Inflammatory macrophage (primary cell): Measurements from ENCODE around the gene PRKCE.
A peak's percentile ranks its signal among the peaks of the same experiment; 100 is the strongest.

Experiments used
- DNase-seq, 2 donors: peaks; one replicate each; pipeline ENCODE4 v3.0.0-alpha.2; 2020 to 2022

Gene PRKCE

GRCh38 chr2:45918463-45919159 lies 267.1 kb downstream of the PRKCE start:
- DNase-seq: no peak

GRCh38 chr2:45919160-45919650 lies 267.7 kb downstream of the PRKCE start:
- DNase-seq: peak; percentile 32 to 49

GRCh38 chr2:45919711-45920111 lies 268.2 kb downstream of the PRKCE start:
- DNase-seq: no peak

- DNase-seq: no peak
Measured at GRCh38 chr2:45921921-45922320, 270.4 kb downstream of the PRKCE start.

- DNase-seq: no peak
Measured at GRCh38 chr2:45922577-45922988, 271.1 kb downstream of the PRKCE start.

- no peak for DNase-seq
Measured at GRCh38 chr2:45923701-45924100, 272.2 kb downstream of the PRKCE start.

- DNase-seq: peak; percentile 47 to 51
Measured at GRCh38 chr2:45925026-45925425, 273.6 kb downstream of the PRKCE start.

- no peak for DNase-seq
Measured at GRCh38 chr2:45925636-45926366, 274.3 kb downstream of the PRKCE start.

GRCh38 chr2:45928946-45929345 lies 277.5 kb downstream of the PRKCE start:
- DNase-seq: no peak

GRCh38 chr2:45929674-45930395 lies 278.4 kb downstream of the PRKCE start:
- DNase-seq: peak; percentile 89 to 92

GRCh38 chr2:45930396-45930792 lies 278.9 kb downstream of the PRKCE start:
- DNase-seq: peak; percentile 66 to 84

- DNase-seq: no peak
Measured at GRCh38 chr2:45932278-45932975, 281.0 kb downstream of the PRKCE start.

GRCh38 chr2:45935791-45936622 lies 284.5 kb downstream of the PRKCE start:
- peak; percentile 96 to 99 for DNase-seq

- no peak for DNase-seq
Measured at GRCh38 chr2:45936623-45936979, 285.1 kb downstream of the PRKCE start.

- no peak for DNase-seq
Measured at GRCh38 chr2:45937990-45938389, 286.5 kb downstream of the PRKCE start.

GRCh38 chr2:45938649-45939511 lies 287.4 kb downstream of the PRKCE start:
- no peak for DNase-seq

GRCh38 chr2:45941531-45942236 lies 290.2 kb downstream of the PRKCE start:
- DNase-seq: no peak

- peak; percentile 58 to 59 for DNase-seq
Measured at GRCh38 chr2:45942237-45942738, 290.8 kb downstream of the PRKCE start.

GRCh38 chr2:45943219-45944044 lies 292.0 kb downstream of the PRKCE start:
- no peak for DNase-seq
